ENCODE results near the gene EML3.
A peak's percentile ranks its signal among the peaks of the same experiment; 100 is the strongest.

Gene EML3

GRCh38 chr11:62611705-62612365 is 740 bp downstream of the EML3 start:
- H3K9me3 Mint-ChIP-seq: no peaks in the 10 kb centered on the region
- DNase-seq (ENCODE audit: low spot score in 2 of 2): peak in 1 of 2 donors; percentile 48
- peak overlapping the region; percentile 98 for H3K27ac Mint-ChIP-seq (ENCODE audit: low read depth)
- H3K4me3 Mint-ChIP-seq: peak overlapping the region; percentile 93
- ATAC-seq (replicated peaks; ENCODE audit: extremely low read depth, poor library complexity, severe bottlenecking): peak; percentile 47
- H3K4me1 Mint-ChIP-seq: peaks cover 41% of the 10 kb centered on the region
- H3K36me3 Mint-ChIP-seq (ENCODE audit: insufficient read depth): peaks cover 27% of the 10 kb centered on the region
- H3K27me3 Mint-ChIP-seq: no peaks in the 10 kb centered on the region

- peak overlapping the region; percentile 98 for H3K27ac Mint-ChIP-seq (ENCODE audit: low read depth)
- peaks cover 22% of the 10 kb centered on the region for H3K36me3 Mint-ChIP-seq (ENCODE audit: insufficient read depth)
- ATAC-seq (replicated peaks; ENCODE audit: extremely low read depth, poor library complexity, severe bottlenecking) (no peak), DNase-seq (ENCODE audit: low spot score in 2 of 2) (no peak)
- H3K9me3 Mint-ChIP-seq: no peaks in the 10 kb centered on the region
- peak overlapping the region; percentile 93 for H3K4me3 Mint-ChIP-seq
- peaks cover 41% of the 10 kb centered on the region for H3K4me1 Mint-ChIP-seq
- no peaks in the 10 kb centered on the region for H3K27me3 Mint-ChIP-seq
Measured at GRCh38 chr11:62610814-62611704, 1.5 kb downstream of the EML3 start.

- H3K27ac Mint-ChIP-seq (ENCODE audit: low read depth): peak overlapping the region; percentile 98
- no peak for DNase-seq (ENCODE audit: low spot score in 2 of 2)
- ATAC-seq (replicated peaks; ENCODE audit: extremely low read depth, poor library complexity, severe bottlenecking): no peak
- H3K36me3 Mint-ChIP-seq (ENCODE audit: insufficient read depth): peaks cover 22% of the 10 kb centered on the region
- peak overlapping the region; percentile 93 for H3K4me3 Mint-ChIP-seq
- H3K4me1 Mint-ChIP-seq: peaks cover 41% of the 10 kb centered on the region
- H3K27me3 Mint-ChIP-seq: no peaks in the 10 kb centered on the region
- no peaks in the 10 kb centered on the region for H3K9me3 Mint-ChIP-seq
Measured at GRCh38 chr11:62610403-62610802, 2.2 kb downstream of the EML3 start.

GRCh38 chr11:62608776-62609175 is 3.8 kb downstream of the EML3 start:
- no peak for DNase-seq (ENCODE audit: low spot score in 2 of 2)
- Mint-ChIP-seq H3K36me3 (ENCODE audit: insufficient read depth) (peaks cover 19% of the 10 kb centered on the region), H3K9me3 (no peaks in the 10 kb centered on the region), H3K27ac (ENCODE audit: low read depth) (no peak overlapping the region), H3K4me3 (no peak overlapping the region), H3K27me3 (no peaks in the 10 kb centered on the region), H3K4me1 (peaks cover 37% of the 10 kb centered on the region)
- no peak for ATAC-seq (replicated peaks; ENCODE audit: extremely low read depth, poor library complexity, severe bottlenecking)

GRCh38 chr11:62607714-62608113 is 4.9 kb downstream of the EML3 start:
- ATAC-seq (replicated peaks; ENCODE audit: extremely low read depth, poor library complexity, severe bottlenecking): no peak
- no peak overlapping the region for H3K4me3 Mint-ChIP-seq
- H3K27me3 Mint-ChIP-seq: no peaks in the 10 kb centered on the region
- H3K27ac Mint-ChIP-seq (ENCODE audit: low read depth): no peak overlapping the region
- peaks cover 42% of the 10 kb centered on the region for H3K4me1 Mint-ChIP-seq
- peaks cover 21% of the 10 kb centered on the region for H3K36me3 Mint-ChIP-seq (ENCODE audit: insufficient read depth)
- no peaks in the 10 kb centered on the region for H3K9me3 Mint-ChIP-seq
- no peak for DNase-seq (ENCODE audit: low spot score in 2 of 2)

- ATAC-seq (replicated peaks; ENCODE audit: extremely low read depth, poor library complexity, severe bottlenecking) (no peak), DNase-seq (ENCODE audit: low spot score in 2 of 2) (no peak)
- no peaks in the 10 kb centered on the region for H3K27me3 Mint-ChIP-seq
- H3K4me3 Mint-ChIP-seq: no peak overlapping the region
- H3K9me3 Mint-ChIP-seq: no peaks in the 10 kb centered on the region
- no peak overlapping the region for H3K27ac Mint-ChIP-seq (ENCODE audit: low read depth)
- H3K4me1 Mint-ChIP-seq: peaks cover 47% of the 10 kb centered on the region
- peaks cover 27% of the 10 kb centered on the region for H3K36me3 Mint-ChIP-seq (ENCODE audit: insufficient read depth)
Measured at GRCh38 chr11:62605902-62606301, 6.7 kb downstream of the EML3 start.

- Mint-ChIP-seq H3K27me3 (no peaks in the 10 kb centered on the region), H3K9me3 (no peaks in the 10 kb centered on the region), H3K4me3 (no peak overlapping the region), H3K36me3 (ENCODE audit: insufficient read depth) (peaks cover 27% of the 10 kb centered on the region), H3K27ac (ENCODE audit: low read depth) (no peak overlapping the region), H3K4me1 (peaks cover 45% of the 10 kb centered on the region)
- DNase-seq (ENCODE audit: low spot score in 2 of 2) (no peak), ATAC-seq (replicated peaks; ENCODE audit: extremely low read depth, poor library complexity, severe bottlenecking) (no peak)
Measured at GRCh38 chr11:62605467-62605866, 7.1 kb downstream of the EML3 start.

GRCh38 chr11:62604460-62605120 is 8.0 kb downstream of the EML3 start:
- DNase-seq (ENCODE audit: low spot score in 2 of 2) (no peak), ATAC-seq (replicated peaks; ENCODE audit: extremely low read depth, poor library complexity, severe bottlenecking) (no peak)
- Mint-ChIP-seq H3K4me1 (peaks cover 48% of the 10 kb centered on the region), H3K27ac (ENCODE audit: low read depth) (no peak overlapping the region), H3K4me3 (no peak overlapping the region), H3K9me3 (no peaks in the 10 kb centered on the region), H3K36me3 (ENCODE audit: insufficient read depth) (peaks cover 29% of the 10 kb centered on the region), H3K27me3 (no peaks in the 10 kb centered on the region)

GRCh38 chr11:62603776-62604299 is 8.7 kb downstream of the EML3 start:
- Mint-ChIP-seq H3K36me3 (ENCODE audit: insufficient read depth) (peaks cover 33% of the 10 kb centered on the region), H3K4me1 (peaks cover 51% of the 10 kb centered on the region), H3K9me3 (no peaks in the 10 kb centered on the region), H3K27ac (ENCODE audit: low read depth) (peak overlapping the region; percentile 36), H3K27me3 (no peaks in the 10 kb centered on the region), H3K4me3 (peak overlapping the region; percentile 54)
- no peak for DNase-seq (ENCODE audit: low spot score in 2 of 2)
- ATAC-seq (replicated peaks; ENCODE audit: extremely low read depth, poor library complexity, severe bottlenecking): no peak

- peak overlapping the region; percentile 36 for H3K27ac Mint-ChIP-seq (ENCODE audit: low read depth)
- ATAC-seq (replicated peaks; ENCODE audit: extremely low read depth, poor library complexity, severe bottlenecking) (no peak), DNase-seq (ENCODE audit: low spot score in 2 of 2) (no peak)
- H3K4me1 Mint-ChIP-seq: peaks cover 55% of the 10 kb centered on the region
- H3K9me3 Mint-ChIP-seq: no peaks in the 10 kb centered on the region
- no peaks in the 10 kb centered on the region for H3K27me3 Mint-ChIP-seq
- peak overlapping the region; percentile 54 for H3K4me3 Mint-ChIP-seq
- peaks cover 39% of the 10 kb centered on the region for H3K36me3 Mint-ChIP-seq (ENCODE audit: insufficient read depth)
Measured at GRCh38 chr11:62603072-62603408, 9.5 kb downstream of the EML3 start.

GRCh38 chr11:62602141-62603071 is 10.2 kb downstream of the EML3 start:
- H3K27me3 Mint-ChIP-seq: no peaks in the 10 kb centered on the region
- peaks cover 55% of the 10 kb centered on the region for H3K4me1 Mint-ChIP-seq
- H3K4me3 Mint-ChIP-seq: peak overlapping the region; percentile 84
- ATAC-seq (replicated peaks; ENCODE audit: extremely low read depth, poor library complexity, severe bottlenecking) (no peak), DNase-seq (ENCODE audit: low spot score in 2 of 2) (no peak)
- H3K27ac Mint-ChIP-seq (ENCODE audit: low read depth): peak overlapping the region; percentile 89
- no peaks in the 10 kb centered on the region for H3K9me3 Mint-ChIP-seq
- peaks cover 39% of the 10 kb centered on the region for H3K36me3 Mint-ChIP-seq (ENCODE audit: insufficient read depth)
